Stimulated activated CD4-positive, alpha-beta T cell treated with anti-CD3 and anti-CD28 coated beads, Interleukin-1b, Interleukin-23, amount 100 ng/mL, for 4 hours (primary cell): ENCODE data around the gene EDIL3.

Experiments
- DNase-seq, 2 donors: peaks; one replicate each; pipeline ENCODE4 v3.0.0-alpha.2; 2020; ENCODE audit warnings: low read depth in 2 of 2

Gene EDIL3

GRCh38 chr5:83965441-83965840, 419.2 kb downstream of the EDIL3 start:
- DNase-seq, result no peak

GRCh38 chr5:83964271-83964670, 420.4 kb downstream of the EDIL3 start:
- no peak for DNase-seq

DNA sequence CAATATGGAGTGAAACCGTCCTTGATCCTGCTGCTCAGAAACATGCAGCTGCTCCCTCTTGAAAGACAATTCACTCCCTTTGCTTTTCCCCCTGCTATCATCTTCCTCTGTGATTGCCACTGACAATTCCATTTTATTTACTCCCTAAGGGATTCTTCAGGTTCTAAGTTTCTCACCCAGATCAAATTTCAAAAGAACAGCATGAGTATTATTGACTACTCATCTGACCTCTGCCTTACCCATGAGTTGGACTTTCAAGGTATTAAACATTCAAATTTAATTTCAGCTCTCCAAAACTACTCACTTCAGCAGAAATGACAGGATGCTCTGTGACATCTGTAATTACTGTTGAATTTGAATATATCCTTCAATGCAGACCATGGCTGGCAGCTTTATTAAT, 427.5 kb downstream of the EDIL3 start:
- no peak for DNase-seq

GRCh38 chr5:83956386-83956785, 428.3 kb downstream of the EDIL3 start:
- DNase-seq, result no peak

DNA sequence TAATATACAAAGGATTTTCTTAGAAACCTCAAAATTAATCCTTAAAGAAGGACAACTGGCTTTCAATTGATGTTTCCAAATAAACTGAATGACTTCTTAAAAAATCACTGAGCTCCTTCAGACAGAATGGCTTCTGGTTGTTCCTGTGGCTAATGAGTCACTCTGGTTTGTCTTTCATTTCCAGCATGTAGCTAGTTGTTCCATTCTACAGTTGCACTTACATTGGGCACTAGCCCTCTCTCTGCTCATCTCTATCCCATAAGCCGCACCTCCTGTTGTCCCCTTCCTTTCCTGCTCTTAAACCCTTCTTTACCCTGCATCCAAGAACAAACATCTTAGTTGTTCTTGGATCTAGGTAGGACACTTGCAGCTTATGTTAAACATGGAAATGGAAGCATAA, 428.8 kb downstream of the EDIL3 start:
- DNase-seq, result no peak

DNA sequence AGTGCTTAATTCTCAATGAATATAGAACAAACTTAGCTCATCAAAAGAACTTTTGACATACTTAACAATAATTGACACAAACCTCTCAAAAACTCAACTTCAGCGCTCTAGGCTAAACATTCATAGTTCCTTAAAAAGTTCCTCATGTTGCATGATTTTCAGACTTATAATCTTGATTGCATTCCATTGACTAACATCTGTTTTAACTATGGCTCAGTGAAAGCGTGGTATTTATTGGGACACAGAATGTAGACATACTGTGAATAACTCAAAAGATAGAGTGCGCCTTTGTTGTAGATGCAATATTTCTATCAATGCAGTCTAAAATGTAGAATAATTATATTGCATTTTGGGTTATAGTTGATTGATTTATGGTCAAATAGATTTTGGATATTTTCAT, 436.9 kb downstream of the EDIL3 start:
- DNase-seq, result no peak

- no peak for DNase-seq
Measured at GRCh38 chr5:83946516-83946915, 438.2 kb downstream of the EDIL3 start.

DNA sequence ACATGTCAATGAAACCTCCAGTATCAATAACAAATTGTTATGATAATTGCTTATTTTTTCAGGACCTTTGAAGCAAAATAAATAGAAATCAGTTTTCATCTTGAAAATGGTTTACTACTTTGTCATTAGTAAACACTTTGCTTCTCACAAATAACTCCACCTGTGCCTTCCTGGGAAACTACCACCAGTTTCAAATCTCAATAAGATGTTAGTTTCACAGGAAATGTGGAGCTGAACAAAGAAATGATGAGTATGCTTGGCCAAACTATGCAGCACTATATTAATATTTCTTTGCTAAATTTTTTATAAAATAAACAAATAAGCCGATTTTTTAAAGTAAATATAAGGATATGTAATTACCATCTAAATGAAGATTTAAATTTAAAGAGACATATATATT, 442.5 kb downstream of the EDIL3 start:
- no peak for DNase-seq

DNA sequence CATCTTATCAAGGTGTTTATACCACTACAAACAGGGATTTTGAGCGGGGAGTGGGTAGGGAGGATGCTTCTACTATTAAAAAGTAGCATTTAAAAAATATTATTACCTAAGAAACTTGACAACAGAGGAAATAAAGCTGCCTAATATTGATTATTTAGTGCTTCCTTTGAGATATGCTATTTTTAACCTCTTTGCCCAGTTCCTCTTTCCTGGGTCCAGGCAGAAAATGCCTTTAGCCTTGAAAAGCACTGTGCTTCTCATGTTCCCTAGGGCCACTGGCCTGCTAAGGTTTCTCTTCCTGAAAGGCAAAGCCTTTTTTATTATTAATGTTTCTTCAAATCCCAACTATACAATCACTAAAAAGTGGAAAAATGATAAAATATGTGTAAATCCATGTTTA, 446.8 kb downstream of the EDIL3 start:
- no peak for DNase-seq

DNA sequence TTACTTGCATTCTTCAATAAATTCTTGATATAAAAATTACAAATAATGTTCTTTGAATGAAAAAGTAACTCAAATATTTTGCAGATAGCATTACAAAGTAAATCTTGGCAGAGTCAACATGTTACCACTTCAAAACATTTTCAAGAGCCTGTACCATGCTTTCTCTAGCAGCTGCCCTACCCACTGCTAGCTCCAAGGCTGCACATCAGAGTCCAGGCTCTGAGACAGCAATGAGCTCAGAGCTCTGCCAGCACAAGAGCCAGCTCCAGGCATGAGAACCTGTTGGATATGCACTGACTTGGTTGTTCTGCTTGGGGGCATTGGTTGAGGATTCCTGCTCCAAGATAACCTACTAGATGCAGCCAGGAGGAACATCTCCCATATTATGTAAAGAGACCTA, 452.7 kb downstream of the EDIL3 start:
- no peak for DNase-seq

- DNase-seq, result peak; percentile 15 to 18
Measured at GRCh38 chr5:83927140-83927733, 457.4 kb downstream of the EDIL3 start.

GRCh38 chr5:83925955-83926337, 458.7 kb downstream of the EDIL3 start:
- DNase-seq, result no peak

DNA sequence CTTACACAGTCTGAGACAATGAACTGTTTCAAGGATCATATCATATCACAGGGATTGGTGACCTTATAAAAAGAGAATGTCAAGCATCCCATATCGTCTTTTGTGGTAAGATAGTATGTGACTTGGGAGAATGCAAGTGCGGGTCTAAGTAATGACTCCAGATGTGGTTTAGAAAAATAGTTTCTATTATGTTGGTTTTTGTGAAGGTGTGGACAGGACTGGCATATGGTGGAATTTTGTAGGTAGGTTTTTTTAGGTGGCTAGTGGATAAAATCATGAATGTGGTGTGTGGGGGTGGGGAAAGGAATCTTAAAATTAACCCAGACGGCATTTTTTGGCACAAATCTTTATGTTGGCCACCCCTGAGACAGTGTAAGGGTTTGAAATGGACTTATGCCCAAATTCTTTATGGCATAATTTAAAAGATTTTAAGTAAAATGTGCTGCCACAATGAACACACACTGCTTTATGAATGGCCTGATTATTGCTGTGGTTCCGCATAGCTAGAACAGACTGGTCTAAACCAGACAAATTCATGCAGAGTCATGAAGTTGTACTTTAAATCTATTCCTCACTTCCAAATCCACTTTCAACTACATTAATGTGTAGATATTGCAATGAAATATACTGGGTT, 459.2 kb downstream of the EDIL3 start:
- DNase-seq, result no peak

GRCh38 chr5:83924891-83925290, 459.8 kb downstream of the EDIL3 start:
- no peak for DNase-seq

DNA sequence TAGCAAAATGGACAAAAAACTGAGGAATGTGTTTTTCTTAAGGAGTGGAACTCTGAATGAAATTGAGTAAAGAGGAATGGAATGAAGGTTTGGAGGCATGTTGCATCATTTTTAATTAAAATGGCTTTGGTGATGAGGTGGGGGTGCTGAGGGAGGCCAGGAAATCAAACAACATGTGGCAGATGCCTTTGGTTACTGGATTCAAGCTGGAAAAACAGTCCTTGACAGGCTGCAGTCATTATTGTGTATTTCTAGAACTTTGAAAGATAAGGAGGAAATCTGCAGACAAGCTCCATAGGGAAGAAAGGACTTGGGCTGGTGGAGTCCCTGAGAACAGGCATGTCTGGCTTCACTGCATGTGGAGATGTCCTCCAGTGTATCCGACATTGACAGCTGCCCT, 460.5 kb downstream of the EDIL3 start:
- no peak for DNase-seq

- DNase-seq, result no peak
Measured at GRCh38 chr5:83922699-83923098, 462.0 kb downstream of the EDIL3 start.

DNA sequence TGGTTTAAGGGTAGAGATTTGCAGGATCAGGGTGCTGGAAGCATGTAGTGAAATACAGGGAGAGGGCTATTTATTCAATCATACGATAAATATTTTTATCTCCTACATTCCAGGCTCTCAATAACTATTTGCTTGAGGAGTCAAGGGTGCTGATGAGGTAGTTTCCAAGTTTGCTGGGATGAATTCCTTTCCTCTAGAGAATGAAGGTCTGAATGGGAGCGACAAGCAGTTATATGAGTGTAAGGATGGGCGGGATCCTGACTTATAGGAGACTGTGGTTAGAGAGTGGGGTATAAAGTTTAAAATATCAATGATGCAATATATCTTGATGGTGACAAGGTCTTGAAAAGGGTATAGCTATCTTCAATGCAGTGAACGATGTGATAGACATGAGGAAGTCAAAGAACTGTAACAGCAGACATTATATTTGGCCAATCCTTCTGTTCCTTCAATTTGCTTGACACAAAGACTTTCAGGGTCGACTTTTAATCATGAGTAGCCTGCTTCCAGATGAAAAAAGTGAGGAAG, 462.9 kb downstream of the EDIL3 start:
- no peak for DNase-seq

- no peak for DNase-seq
Measured at GRCh38 chr5:83919071-83920041, 465.3 kb downstream of the EDIL3 start.

DNA sequence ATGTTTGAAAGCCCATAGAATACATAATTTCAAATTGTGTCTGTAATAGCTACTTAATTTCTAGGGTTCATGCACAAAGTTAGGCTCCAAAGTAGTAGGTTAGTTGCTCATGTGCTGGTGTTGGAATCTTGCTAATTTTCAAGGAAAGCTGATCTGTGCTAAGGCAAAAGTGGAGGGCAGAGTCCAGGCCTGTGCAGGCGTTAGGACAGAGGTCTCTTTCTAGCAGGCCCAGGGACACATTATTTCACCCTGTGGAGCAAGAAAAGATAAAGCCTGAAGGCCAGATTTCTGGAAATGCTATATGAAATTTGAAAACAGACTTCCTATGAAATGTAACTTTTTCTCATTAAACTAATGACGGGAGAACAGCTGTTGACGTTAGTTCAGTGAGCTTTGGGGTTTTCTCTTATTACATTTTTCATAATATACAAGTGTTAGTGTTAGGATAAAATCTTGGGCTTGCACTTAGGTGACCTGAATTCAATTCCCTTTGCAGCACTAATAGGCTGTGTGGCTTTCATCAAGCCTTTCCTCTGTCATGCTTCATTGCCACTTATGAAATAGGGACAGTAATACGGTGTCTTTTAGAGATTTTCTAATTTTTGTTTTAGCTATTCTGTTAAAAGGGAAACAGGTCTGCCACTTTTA, 467.3 kb downstream of the EDIL3 start:
- no peak for DNase-seq

- DNase-seq, result no peak
Measured at GRCh38 chr5:83914662-83915418, 469.8 kb downstream of the EDIL3 start.

GRCh38 chr5:83914199-83914598, 470.5 kb downstream of the EDIL3 start:
- no peak for DNase-seq
